AG04449 (cell line): ENCODE measurements around the gene RASGRP3.
"Not testable (repeated sequence)": the region's sequence is repeated elsewhere in the genome, so short reads cannot be mapped to it uniquely, and the experiment has no call there.

Experiments used
- CTCF ChIA-PET: fragments of 350-600 bp; formaldehyde crosslinking; extraction: SDS; loops from one replicate; lab custom pipeline; 2021; ENCODE audit warnings: antibody characterized with exemption; lab: Yijun Ruan, JAX
- POLR2A ChIA-PET: fragments of 400-600, 350-600 bp; formaldehyde crosslinking; extraction: SDS; loops from one replicate; lab custom pipeline; 2020; ENCODE audit warnings: antibody characterized with exemption, inconsistent platforms; lab: Yijun Ruan, JAX
- DNase-seq: peaks from one replicate; pipeline ENCODE4 v3.0.0-alpha.2; 2010; ENCODE audit warnings: low read depth, low spot score
- H3K4me3 ChIP-seq: 2 replicates; pipeline ENCODE4 v1.5.1; 2011; ENCODE audit warnings: low read depth, mild to moderate bottlenecking, control low read depth, low read length
- TF ChIP-seq, protein P1 (sequence below): IDR thresholded peaks from one replicate; pipeline ENCODE4 v1.5.1; 2011; ENCODE audit warnings: mild to moderate bottlenecking, moderate library complexity, low read length, control low read depth, inconsistent platforms; ENCODE audit not compliant: insufficient read depth; ENCODE audit errors: missing control alignments

Gene RASGRP3

DNA sequence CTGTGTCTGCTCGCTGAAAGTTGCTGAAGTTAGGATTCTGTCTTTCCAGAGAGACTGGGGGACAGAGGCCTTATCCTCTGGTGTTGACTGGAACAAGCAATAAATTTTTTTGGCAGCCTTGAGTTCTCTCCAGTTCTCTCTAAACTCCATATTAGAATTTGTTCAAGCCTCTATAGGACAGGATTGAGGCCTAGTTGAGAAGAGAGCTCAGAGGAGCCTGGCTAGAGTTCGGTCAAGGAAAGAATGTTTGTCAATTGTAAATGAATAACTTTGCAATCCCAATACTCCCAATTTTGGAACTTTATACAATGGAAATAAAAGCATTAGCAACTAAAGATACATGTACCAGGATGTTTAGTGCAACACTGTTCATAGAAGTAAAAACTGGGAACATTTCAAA is 16.7 kb upstream of the RASGRP3 start:
- ChIA-PET CTCF (no interaction called here), POLR2A (no interaction called here)
- DNase-seq: no peak
- no peak overlapping the region for H3K4me3 ChIP-seq
- TF ChIP-seq, protein P1, sequence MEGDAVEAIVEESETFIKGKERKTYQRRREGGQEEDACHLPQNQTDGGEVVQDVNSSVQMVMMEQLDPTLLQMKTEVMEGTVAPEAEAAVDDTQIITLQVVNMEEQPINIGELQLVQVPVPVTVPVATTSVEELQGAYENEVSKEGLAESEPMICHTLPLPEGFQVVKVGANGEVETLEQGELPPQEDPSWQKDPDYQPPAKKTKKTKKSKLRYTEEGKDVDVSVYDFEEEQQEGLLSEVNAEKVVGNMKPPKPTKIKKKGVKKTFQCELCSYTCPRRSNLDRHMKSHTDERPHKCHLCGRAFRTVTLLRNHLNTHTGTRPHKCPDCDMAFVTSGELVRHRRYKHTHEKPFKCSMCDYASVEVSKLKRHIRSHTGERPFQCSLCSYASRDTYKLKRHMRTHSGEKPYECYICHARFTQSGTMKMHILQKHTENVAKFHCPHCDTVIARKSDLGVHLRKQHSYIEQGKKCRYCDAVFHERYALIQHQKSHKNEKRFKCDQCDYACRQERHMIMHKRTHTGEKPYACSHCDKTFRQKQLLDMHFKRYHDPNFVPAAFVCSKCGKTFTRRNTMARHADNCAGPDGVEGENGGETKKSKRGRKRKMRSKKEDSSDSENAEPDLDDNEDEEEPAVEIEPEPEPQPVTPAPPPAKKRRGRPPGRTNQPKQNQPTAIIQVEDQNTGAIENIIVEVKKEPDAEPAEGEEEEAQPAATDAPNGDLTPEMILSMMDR: no peak

DNA sequence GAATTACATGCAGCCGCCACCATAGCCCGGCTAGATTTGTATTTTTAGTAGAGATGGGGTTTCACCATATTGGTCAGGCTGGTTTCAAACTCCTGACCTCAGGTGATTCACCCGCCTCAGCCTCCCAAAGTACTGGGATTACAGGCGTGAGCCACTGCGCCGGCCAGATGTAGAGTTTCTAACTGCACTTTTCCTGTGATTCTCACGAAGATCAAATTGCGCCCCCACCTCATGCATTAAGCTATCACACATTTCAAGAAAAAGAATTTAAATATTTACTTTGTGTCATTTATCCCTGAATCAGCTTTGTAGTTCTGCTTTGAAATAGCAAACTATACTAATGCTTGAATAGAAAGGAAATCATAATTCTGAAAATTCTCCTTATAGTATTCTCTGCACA is 13.9 kb upstream of the RASGRP3 start:
- H3K4me3 ChIP-seq, DNase-seq: not testable (repeated sequence)
- CTCF ChIA-PET: interaction anchor here (1.2 to 3.8 kb wide), 3 partner anchors 9 to 14 kb away, joined by 3 to 26 read pairs (median 4); partner anchors contain the start of gene RASGRP3
- POLR2A ChIA-PET: interaction anchor here (0.9 kb wide), 1 partner anchor 9 kb away, joined by 3 read pairs; no protein-coding TSS in a partner anchor

DNA sequence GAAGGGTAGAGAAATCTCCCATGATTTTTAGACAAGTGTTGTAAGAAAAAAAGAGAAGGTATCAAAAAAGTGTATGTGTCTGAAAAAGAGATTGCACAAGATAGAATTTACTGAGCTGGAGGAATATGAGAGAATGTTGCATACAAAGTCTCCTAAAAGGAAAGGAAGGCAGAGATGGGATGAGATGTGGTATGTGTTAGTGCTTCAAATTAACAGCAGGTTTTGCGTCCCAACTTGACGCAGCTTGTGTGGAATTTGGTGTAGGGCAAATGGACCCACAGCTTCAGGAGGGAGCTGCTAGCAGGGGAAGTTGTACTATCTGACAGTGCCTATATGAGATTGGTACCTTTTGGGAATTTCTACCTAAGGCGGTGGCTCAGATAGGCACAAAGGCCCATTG is 9.0 kb upstream of the RASGRP3 start:
- no peak for DNase-seq
- POLR2A ChIA-PET: no interaction called here
- CTCF ChIA-PET: interaction anchor here (3.7 kb wide), 1 partner anchor 9 kb away, joined by 32 read pairs; the partner anchor contains the start of gene RASGRP3
- H3K4me3 ChIP-seq: no peak overlapping the region
- TF ChIP-seq, protein P1: no peak

DNA sequence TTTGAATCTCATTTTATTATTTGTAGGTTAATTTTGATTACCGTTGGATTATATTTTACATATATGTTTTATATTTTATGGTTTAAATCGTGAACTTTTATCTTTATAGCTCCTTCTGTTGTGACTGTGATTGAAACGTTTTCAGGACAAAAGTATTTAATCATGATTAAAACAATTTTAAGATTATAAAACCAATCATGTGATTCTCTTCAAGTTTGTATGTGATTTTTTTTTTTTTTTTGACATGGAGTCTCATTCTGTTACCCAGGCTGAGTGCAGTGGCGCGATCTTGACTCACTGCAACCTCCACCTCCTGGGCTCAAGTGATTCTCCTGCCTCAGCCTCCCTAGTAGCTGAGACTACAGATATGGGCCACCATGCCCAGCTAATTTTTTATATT is 7.2 kb upstream of the RASGRP3 start:
- POLR2A ChIA-PET: no interaction called here
- H3K4me3 ChIP-seq: no peak overlapping the region
- TF ChIP-seq, protein P1: no peak
- CTCF ChIA-PET: no interaction called here
- DNase-seq: no peak

DNA sequence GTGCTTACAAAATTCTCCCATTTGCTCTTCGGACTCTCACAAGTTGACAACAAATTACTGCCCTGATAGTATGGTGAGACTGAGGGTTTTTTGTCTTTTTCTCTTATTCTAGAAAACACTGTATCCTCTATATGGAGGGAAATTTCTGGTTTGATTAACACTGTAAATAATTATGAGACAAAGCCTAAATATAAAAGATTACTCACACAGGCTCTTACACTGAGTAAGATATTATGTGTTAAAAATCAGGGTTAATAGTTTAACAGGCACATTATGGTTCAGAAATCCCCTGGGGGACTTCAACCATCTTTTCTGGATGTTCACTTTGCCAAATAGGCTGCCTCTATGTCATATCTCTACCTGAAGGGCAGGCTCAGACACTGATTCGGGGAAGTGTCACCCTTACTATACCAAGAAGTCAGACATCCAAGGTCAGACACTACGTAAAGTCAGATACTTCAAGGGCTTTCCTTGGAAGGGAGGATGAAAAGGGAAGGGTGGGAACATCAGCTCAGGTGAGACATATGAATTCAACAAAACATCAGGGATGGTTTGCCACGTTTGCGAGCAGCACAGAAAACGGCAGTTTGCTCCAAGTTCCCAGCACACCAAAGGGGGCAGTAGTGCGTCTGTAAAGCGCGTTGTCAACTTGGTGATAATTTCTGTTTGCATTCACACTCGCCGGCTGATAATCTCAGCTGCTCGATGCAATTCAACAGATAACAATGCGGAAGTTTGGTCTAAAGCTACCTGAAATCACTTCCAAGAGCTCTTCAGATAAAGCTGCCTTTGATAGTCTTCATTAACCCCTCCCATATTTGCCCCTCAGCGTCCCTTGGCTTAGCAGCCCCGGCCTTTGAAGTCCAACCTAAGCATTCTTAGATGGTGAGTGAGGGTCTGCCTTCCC is 972 bp upstream of the RASGRP3 start:
- ChIA-PET CTCF (interaction anchor here (0.6 to 2.9 kb wide), 36 partner anchors 8 to 700 kb away, joined by 3 to 32 read pairs (median 4); no protein-coding TSS in a partner anchor), POLR2A (interaction anchor here (0.9 to 1.5 kb wide), 4 partner anchors 38 to 124 kb away, joined by 4 to 5 read pairs (median 5); partner anchors contain the start of gene FAM98A)
- peak overlapping the region; percentile 75 for H3K4me3 ChIP-seq
- DNase-seq: peak; percentile 23
- TF ChIP-seq, protein P1: peak; percentile 91

DNA sequence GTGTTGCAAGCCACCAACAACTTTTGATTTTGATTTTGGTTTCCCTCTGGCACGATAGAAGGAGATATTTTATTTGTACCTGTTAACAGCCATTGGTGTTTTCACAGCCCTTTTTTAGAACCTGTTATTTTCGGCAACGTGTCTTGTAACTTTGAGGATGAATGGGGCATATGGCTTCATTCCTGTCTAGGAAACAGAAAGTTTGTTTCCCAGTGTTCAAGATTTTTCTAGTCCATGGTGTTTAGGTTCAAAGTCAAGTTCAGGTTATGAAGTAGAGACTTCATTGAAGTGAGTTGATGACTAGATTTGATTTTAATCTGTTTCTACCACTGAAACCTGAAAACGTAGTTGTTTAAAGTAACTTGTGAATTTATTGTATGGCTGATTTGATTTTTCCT is 343 bp downstream of the RASGRP3 start:
- POLR2A ChIA-PET: interaction anchor here (0.6 to 1.5 kb wide), 3 partner anchors 25 to 122 kb away, joined by 3 to 5 read pairs (median 5); partner anchors contain the start of gene FAM98A
- no peak for DNase-seq
- peak overlapping the region; percentile 75 for H3K4me3 ChIP-seq
- CTCF ChIA-PET: interaction anchor here (1.1 to 2.9 kb wide), 14 partner anchors 10 to 125 kb away, joined by 3 to 32 read pairs (median 6); no protein-coding TSS in a partner anchor
- TF ChIP-seq, protein P1: no peak
